Measurements from ENCODE around the gene TNF.

DNA sequence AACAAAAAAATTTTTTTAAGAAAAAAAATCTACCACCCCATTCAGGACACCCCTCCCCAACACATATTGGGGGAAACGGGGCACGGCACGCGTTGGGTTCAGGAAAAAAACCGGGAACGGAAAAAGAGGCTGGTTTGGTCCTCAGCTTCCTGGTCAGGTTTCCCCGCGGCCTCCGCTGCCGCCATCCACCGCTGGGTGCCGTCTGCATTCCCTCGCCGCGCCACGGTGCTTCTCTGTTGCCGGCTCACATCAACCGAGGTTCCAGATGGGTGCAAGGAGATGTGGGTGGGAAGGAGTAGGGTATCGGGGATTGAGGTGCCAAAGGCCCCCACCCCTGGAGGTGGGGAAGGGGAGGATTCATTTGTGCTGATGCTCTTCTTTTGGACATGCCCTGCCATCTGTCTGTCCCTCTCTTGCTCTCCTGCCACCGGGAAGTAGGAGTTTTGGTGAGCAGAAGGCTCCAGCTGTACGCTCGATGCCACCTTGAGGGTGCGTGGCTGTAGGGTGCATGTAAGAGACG lies 40.8 kb upstream of the TNF start:
- TF ChIP-seq TARDBP (IDR thresholded peaks at IDR 0.05) = no peak
- TF ChIP-seq SUZ12 (IDR thresholded peaks at IDR 0.05) = no peak
- TF ChIP-seq BHLHE40 (IDR thresholded peaks at IDR 0.05; ENCODE audit: borderline replicate concordance) = no peak
- no peak for TF ChIP-seq SP1 (IDR thresholded peaks at IDR 0.05)
- no peak for TF ChIP-seq FOXM1 (IDR thresholded peaks at IDR 0.05; ENCODE audit: borderline replicate concordance)
- TF ChIP-seq HDGF (IDR thresholded peaks at IDR 0.05; ENCODE audit: borderline replicate concordance) = no peak
- TF ChIP-seq L3MBTL2 (conservative IDR thresholded peaks at IDR 0.05) = no peak
- no peak for TF ChIP-seq FOXK2 (IDR thresholded peaks at IDR 0.05)
